ENCODE measurements around the gene MYO1D.
"Not testable (repeated sequence)": the region's sequence is repeated elsewhere in the genome, so short reads cannot be mapped to it uniquely, and the experiment has no call there.

Gene MYO1D

DNA sequence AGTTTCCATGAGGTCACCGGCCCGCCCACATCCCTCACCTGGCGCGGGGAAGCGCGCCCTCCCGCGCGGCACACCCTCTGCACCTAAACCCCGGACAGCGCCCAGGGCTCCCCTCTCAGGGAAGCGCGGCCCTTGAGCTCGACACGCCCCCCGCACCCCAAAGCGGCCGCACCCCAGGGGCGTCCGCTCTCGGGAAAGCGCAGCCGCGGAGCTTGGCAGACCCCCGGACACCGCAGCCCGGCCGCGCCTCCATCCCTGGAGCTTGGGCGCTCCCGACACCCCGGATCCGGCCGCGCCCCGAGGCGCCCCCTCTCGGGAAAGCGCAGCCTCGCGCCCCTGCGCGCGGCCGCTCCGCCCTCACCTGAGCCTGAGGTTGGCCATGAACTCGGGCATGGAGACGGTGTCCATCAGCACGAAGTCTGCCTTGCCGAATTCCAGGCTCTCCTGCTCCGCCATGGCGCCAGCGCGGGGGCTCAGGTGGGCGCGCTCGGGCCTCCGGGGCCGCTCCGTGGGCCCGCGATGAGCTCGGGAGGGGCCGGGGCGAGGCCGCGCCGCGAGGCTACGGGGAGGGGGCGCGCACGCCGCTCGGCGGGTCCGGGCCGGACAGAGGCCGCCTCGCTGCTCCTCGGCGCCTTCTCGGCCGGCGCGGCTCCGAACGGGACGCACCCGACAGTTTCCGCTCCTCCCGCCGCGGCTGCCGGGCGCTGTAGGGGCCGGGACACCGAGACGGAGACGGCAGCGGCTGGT, at the start of gene MYO1D:
Gene MYO1D, minus strand, starts transcription at position 708 of the 747 bp plus-strand sequence. Its CDS starts 252 bp downstream, at position 456.
- DNase-seq, result peak; percentile 59

DNA sequence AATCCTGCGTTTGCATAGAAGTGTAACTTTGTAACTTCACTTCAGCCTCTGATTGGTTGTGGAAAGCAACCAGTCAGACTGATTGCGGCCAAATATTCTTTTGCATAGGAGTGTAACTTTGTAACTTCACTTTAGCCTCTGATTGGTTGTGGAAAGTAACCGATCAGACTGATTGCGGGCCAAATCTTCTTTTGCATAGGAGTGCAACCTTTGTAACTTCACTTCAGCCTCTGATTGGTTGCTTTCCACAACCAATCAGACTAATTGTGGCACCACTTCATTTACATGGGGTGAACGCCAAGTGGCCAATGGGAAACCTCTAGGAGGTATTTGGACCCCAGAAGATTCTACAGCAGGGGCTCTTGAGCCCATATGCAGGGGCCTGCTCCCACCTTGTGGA, 49.3 kb upstream of the MYO1D start:
- no peak for DNase-seq

DNA sequence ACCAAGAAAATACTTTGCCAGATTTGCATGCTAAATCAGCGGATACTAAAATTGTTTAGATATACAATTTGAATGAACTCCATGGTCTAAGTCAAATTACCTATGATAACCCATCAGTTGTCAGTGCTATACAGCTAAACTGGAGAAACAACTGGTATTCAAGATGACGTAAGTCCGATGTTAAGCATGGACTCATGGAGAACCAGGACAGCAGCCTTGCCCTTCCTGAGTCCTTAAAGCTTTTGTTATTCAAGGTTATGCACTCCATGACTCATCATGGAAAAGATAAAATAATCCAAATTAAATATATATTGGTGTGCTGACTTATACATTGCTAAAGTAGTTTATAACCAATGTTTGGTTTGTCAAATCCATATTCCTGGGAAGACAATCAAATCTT, 47.0 kb upstream of the MYO1D start:
- DNase-seq, result not testable (repeated sequence)

DNA sequence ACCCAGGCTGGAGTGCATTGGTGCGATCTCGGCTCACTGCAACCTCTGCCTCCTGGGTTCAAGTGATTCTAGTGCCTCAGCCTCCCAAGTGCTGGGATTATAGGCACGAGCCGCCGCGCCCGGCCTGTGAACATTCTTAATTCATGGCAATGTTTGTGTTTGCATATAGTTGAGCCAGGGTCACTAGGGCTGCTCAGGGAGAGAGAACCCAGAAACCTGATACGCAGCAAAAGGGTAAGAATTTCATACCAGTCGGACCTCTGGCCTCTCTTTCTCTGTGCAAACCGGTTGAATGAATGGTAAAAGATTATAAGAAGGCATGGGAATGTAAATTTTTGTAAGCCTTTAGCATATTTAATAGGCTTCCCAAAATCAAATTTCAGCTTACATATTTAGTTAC, 44.1 kb upstream of the MYO1D start:
- no peak for DNase-seq

DNA sequence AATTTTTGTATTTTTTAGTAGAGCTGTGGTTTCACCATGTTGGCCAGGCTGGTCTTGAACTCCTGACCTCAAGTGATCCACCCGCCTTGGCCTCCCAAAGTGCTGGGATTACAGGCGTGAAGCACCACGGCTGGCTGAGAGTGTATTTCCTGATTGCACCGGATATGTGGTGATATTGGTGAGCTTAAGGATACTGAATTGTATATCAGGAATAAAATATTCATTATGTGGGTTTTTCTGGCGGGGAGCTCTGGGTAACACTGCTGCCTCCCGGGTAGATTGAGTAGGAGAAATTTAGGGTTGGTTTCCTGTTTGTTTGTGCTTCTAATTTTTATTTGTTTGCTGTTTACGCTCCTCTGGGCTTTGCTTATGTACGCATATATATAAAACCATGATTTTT, 43.4 kb upstream of the MYO1D start:
- no peak for DNase-seq

GRCh38 chr17:32919876-32920275, 43.0 kb upstream of the MYO1D start:
- DNase-seq, result not testable (repeated sequence)

GRCh38 chr17:32917842-32918241, 40.9 kb upstream of the MYO1D start:
- no peak for DNase-seq

- DNase-seq, result peak; percentile 30
Observed at GRCh38 chr17:32917081-32917480, 40.2 kb upstream of the MYO1D start.

DNA sequence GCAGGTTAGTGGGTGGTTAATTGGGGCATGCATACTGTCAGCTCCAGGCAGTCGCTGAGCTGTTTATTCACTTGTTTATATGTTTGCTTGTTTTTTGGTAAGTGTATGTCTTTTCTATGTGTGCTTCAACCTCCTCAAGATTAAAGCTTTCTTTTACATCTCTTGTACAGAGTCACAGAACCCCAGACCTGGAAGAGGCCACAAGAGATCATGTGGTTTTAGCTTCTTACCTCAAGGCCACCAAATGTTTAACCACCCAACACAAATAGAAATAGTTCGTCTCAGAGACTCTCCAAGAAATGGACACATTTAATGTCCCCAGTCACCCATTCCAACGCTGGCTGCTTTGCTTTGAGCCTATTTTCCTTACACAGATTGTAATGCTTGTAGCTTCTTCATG, 39.2 kb upstream of the MYO1D start:
- DNase-seq, result peak; percentile 36

- peak; percentile 58 for DNase-seq
Observed at GRCh38 chr17:32915245-32915644, 38.3 kb upstream of the MYO1D start.

GRCh38 chr17:32914181-32914580, 37.3 kb upstream of the MYO1D start:
- peak; percentile 86 for DNase-seq

DNA sequence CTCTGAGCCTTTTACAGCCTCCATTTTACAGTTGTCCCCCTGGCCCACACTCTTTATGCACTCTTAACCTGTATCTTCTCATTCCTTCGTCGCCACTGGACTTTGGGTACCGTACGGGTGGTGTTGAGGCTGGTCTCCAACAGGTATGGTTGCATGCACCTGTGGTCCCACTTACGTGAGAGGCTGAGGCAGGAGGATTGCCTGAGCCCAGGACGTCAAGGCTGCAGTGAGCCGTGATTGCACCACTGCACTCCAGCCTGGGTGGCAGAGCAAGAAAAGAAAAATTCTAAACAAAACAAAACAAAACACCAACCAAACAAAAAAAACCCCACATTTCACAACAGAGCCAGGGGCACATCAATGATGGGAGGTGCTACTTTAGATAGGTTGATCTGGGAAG, 36.7 kb upstream of the MYO1D start:
- no peak for DNase-seq

DNA sequence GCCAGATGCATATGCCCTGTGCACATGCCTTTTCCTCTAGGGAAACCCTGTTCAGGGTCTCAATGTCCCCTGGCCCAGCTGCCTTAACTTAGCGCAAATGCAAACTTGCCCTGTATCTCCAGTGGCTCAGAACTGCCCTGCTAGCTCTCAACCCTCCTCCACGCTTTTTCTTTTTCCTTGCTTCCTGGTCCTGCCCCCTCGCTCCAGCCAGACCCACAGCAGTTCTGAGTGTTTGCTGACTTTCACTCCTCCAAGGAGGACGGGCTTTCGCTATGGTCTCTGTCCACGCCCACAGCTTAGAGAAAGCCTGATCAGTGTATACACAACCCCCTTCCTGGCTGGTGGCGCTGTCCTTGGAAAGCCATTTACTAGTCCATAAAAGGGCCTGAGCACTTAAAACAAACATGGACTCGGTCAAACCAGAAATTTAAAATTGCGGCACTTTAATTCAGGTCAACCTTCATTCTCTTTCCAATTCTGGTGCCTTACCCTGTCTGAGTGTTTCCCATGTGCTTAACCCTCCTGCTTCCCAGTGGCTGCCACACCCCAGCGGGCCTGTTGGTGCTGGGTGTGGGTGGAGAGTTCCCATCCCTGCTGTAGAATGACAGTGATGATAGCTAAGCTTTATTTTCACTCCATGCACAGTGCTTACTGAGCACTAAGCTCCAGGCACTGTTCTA, 35.4 kb upstream of the MYO1D start:
- DNase-seq, result no peak

- DNase-seq, result no peak
Observed at GRCh38 chr17:32910769-32911168, 33.8 kb upstream of the MYO1D start.

GRCh38 chr17:32909787-32910369, 33.0 kb upstream of the MYO1D start:
- peak; percentile 73 for DNase-seq

DNA sequence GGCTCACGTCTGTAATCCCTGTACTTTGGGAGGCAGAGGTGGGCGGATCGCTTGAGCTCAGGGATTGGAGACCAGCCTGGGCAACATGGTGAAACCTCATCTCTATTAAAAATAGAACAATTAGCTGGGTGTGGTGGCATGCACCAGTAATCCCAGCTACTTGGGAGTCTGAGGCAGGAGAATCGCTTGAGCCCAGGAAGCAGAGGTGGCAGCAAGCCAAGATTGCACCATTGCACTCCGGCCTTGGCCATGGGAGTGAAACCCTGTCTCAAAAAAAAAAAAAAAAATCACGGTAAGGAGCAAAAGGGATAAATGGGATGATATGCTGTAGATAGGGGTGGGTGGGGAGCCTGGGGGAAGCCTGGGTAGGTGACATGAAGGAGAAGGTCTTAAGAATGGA, 30.7 kb upstream of the MYO1D start:
- DNase-seq, result no peak

DNA sequence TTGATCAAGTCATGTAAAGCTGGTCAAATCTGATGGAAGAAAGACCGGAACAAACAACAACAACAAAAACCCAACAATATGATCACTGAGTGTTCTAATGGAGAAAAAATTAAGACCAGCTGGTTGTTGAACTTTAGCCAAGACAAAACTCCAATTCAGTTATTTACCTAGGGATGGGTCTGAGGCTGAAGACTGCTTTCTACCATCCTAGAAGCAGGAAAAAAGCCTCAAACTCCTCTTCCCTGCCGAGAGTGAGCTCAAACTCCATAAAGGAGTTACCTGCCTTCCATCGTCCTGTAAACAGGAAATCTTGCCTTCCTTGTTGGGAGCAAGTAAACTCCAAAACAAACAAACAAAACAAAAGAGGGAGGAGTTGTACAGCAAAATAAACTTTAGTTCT, 28.0 kb upstream of the MYO1D start:
- DNase-seq, result no peak

- peak; percentile 40 for DNase-seq
Observed at GRCh38 chr17:32903774-32904673, 27.1 kb upstream of the MYO1D start.

- DNase-seq, result no peak
Observed at GRCh38 chr17:32901743-32902142, 24.8 kb upstream of the MYO1D start.

DNA sequence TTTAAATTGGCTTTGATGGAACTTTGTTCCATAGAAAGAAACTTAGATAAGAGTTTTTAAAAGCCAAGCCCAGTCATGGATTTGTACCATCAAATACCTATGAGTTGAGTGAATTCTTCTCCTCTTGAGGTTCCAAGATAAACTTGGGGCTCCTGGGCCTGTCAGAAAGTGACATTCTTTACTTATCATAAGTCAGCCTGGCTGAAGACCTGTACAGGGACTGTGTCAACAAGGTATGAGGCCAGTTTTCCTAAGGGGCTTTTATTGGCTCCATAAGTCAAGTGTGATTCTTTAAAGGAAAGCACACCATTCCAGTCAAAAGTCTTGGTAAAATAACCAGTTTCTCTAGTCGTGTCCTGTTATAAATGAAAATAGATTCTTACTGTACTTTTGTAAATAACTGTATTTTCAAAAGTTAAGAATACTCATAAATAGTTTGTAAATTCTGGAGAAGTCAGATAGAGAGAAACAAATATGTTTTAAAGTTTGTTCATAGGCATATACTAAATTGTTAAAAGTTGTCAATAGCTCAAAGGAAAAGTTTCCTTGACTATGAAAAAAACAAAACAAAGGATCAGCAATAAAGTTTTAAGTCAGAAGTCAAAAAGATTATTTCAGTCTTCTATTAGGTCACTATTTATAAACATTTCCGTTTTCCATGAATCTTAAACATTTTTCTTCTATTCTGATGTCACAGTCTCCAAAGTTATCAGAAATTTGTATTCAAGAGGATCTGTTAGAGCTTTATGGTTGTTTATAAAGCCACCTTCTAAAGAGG, 22.5 kb upstream of the MYO1D start:
- DNase-seq, result no peak

GRCh38 chr17:32896647-32897258, 19.8 kb upstream of the MYO1D start:
- DNase-seq, result no peak

GRCh38 chr17:32894245-32894644, 17.3 kb upstream of the MYO1D start:
- DNase-seq, result no peak
